GM19240 (cell line): ENCODE data around the gene FRMD1.

Experiments
- DNase-seq: peaks from one replicate; pipeline ENCODE4 v3.0.0; 2011; ENCODE audit warnings: low spot score; ENCODE audit not compliant: insufficient read length

The FRMD1 gene

DNA sequence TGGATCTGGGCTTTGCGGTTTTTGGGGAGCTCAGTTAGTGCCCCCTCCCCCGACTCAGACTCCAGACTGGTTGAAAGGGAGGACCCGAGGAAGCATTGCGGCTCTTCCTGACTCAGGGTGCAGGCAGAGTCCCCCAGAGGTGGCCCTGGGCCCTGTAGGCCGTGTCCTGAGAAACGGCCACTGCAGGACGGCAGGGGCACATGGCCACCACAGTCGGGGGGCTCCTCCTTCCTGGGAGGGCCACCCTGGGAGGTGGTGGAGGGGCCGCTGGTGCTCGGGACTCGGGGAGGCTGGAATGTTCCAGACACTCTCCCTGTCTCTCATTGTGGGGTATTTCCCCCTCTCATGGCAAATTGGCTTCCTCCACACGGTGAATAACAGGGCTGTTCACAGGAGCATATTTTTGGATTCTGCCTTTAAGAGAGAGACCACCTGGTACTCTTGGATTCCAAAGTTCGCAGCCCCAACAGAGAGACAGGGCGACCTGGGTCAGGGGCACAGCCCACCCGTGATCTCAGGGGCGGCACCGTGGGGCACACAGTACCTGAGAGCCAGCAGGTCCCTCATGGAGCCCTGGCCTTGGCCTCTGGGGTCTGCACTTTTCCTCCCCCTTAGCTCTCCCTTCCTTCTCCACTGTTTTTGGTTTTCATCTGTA lies 35.7 kb downstream of the FRMD1 start:
- no peak for DNase-seq

DNA sequence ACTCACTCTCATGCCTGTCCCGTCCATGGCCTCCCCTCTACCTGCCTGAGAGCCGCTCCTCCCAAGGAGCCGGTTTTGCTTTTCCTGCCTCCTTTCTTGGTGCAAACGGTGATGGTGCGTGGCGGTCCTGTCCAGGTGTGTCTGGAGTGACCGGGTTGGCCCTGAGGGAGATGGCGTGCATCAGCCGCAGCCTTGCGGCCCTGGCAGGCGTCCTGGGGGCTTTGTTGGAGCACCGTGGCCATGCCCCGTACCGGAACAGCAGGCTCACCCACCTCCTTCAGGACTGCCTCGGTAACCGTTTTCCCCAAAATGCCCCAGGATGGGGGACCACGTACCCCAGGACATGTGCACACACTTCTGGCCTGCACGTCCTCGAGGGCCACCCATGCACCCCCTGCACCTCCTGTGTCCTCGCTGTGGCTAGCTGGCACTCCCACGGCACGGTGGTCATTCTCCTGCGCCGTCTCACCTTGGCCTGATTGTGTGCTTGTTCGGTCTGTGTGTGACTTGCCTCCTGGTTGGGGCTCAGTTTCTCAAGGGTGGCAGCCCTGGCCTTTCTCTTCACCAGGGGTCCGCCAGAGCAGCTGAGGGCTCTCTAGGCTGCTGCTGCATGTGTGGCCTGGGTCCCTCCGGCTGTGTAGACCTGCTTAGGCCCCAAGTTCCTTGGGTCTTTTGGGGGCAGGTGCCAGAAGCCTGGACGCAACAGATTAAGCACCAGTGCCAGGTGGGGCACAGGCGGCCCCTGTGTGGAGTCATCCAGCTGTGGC lies 36.4 kb downstream of the FRMD1 start:
- no peak for DNase-seq

DNA sequence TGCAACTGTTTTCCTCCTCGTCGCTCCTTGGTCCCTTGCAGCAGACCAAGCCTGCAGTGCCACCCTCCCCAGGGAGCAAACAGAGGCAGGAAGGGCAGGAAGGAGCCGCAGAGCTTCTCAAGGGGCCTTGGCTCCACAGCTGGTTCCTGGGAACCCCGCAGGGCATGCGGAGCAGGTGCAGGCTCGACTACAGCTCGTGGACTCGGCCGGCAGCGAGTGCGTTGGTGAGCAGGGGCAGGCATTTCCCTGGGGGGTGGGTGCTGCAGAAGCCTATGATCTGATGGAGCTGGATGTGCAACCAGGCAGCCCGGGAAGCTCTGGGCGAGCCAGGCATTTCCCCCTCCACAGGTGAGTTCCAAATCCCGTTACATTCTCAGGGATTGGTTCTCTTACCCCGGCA lies 37.1 kb downstream of the FRMD1 start:
- DNase-seq = no peak

DNA sequence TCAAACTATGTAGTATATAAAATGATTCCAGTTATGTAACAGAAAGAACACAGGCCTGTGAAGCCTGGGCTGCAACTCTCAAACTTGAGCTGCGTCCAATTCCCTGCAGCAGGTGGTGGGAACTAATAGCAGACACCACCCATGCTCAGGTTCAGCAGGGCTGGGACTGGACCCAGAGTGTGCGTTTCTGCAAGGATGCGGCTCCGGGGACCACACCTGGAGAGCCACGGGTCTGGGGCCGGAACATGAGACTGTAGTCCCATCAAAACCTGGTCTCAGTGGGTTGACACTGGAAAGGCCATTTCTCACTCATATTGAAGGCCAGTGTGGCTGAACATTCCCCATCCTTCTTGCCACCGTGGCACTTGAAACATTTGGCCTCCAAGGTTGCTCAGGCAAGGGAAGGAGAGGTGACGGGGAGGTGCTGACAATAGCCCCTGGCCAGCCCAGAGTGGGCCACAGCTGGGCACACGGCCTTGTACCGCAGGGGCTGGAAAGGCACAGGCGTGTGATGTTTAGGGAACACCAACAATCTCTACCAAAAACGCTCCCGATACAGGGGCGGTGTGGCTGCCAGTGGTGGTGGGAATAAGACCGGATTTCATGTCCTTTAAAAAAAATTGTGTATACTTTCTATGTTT lies 38.0 kb downstream of the FRMD1 start:
- DNase-seq = no peak

DNA sequence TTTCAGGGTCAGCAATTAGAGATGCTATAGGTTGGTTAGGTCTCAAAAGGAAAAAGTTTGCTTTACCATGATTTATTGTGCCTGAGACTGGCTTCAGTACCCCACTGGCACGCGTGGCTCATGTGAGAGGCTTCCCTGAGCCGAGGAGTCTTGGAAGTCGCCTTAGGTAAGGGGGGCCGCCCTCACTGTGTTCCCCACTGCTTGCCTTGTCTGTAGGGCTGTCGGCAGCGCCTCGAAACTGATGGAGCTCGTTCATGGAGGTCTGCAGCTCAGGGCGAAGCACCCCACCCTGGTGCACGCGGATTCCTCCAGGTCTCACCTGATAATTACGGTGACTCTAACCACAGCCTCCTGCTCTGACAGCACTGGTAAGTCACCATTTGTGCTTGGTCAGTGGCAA lies 39.2 kb downstream of the FRMD1 start:
- no peak for DNase-seq

DNA sequence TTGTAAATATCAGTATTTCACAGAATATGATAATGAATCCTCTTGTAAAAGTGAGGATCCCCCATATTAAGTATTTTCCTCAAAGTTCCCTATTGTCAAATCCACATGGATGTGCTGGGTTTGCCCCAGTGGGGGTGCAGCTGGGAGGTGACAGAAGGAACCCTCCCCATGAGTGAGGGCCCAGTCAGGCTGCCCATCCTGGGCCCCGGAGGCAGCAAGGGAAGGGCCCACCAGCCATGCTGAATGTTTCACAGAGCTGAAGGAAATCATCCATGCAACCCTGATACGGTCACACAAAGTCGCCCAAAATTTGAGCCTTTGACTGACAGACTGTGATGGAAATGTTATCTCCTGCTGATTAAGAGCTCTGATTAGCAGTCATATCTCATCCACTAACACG lies 39.7 kb downstream of the FRMD1 start:
- DNase-seq = no peak

DNA sequence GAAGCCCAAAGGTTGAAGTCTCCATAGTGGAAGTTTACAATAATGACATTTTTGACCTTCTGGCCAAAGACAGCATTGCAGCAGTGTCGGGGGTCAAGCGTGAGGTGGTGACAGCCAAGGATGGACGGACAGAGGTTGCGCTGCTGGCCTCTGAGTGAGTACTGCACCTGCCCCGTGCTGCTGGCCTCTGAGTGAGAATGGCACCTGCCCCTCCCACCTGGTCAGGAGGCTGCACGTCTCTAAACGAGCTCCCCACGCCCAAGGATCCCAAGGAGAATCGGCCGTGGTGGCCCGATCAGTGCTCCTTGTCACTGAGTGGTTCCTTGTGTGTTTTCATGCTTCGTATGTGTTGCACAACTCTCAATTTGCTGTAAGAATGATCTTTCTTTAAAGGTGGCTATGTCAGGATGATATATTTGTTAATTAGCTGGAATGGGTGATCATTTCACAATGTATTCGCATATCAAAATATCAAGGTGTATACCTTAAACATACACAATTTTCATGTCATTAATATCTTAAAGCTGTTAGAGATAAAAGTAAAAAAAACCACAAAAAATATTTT lies 40.4 kb downstream of the FRMD1 start:
- no peak for DNase-seq

DNA sequence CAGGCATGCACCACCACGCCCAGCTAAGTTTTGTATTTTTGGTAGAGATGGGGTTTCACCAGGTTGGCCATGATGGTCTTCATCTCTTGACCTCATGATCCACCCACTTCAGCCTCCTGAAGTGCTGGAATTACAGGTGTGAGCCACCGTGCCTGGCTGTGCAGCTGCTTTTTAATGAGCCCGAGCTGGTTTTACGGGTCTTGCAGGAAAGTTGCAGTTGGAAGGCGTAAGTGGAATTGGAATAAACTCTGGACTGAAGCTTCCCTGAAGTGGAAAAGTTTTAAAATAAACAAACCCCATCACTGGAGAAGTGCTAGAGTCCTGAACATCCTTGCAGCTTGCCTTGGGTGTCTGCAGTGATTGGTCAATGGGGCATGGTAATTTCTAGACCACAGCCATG lies 41.2 kb downstream of the FRMD1 start:
- DNase-seq = no peak

DNA sequence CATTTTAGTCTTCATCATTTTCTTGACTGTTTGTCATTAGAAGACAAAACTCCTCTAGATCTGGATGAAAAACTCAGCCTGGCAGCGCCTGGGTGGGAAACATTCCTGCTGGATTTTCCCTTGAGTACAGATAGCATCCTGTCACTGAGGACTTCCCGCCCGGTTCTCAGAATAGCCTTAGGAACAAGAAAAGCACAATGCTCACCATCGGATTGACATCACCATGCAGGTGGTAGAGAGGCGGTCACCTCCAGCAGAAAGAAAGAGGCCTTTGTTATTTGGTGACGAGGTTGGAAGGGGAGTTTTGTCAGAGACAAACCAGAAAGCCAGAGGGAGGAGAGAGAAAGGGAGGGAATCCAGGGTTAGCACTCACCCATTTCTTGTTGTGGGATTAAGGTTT lies 41.8 kb downstream of the FRMD1 start:
- DNase-seq = no peak

DNA sequence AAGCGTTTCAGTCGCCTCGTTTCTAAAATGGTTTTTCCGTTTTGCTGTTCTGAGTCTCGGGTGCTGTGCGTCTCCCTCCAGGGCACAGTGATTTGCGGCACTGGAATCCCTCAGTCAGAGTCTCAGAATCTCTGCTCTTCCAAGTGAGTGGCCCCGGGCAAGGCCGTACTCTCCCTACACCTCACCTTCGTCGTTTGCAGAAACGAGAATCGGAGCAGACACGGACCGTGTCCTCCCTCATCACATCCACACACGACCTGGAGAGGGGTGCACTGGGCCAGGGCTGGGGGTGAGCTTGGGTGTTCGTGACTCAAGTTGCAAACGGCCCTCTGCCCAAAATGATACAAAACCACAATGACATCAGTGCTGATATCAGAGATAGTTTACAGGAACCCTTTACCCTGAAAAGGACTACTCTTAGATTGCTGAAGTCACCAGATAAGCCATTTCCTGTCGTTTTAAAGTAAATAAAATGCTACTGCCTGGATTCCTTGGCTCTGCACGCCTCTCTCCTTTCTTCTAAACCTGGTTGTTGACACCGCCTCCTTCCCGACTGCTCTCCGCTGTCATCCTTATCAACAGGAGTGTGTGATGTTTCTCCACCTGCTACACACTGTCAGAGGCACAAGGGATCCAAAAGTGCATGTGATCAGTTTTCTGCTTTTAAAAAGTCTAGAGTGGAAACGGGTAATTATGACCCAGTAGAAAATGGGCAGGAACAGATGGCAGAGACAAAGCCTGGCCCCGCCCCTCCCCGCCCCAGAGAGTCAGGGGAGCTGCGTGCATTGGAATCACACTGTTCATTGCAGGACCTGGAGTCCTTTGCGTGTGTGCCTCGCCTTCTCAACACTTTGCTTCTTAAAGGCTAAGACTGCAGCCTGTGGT lies 43.1 kb downstream of the FRMD1 start:
- no peak for DNase-seq

DNA sequence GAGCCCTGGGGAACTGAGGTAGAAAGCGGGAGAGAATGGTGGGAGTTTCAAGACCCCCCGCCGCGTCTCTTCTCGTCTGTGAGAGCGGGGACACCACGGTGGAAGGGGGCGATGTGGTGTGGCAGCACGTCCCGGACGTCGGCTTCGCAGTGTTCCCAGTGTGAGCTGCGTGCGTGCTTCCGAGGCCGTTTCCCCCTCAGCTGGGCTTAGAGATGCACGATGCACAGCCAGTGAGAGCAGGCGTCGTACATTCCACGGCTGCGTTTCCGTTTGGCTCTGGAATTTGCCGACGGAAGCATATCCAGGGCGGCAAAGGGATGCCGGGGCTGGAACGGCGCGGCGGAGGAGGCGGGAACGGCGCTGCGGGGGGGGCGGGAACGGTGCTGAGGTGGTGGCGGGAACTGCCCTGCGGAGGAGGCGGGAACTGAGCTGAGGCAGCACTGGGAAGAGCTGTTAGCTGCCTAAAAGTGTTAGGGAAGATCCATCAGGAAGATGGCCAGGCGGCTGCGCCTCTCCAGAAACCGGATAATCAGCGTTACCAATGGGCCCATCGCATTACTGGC lies 43.8 kb downstream of the FRMD1 start:
- DNase-seq = no peak

DNA sequence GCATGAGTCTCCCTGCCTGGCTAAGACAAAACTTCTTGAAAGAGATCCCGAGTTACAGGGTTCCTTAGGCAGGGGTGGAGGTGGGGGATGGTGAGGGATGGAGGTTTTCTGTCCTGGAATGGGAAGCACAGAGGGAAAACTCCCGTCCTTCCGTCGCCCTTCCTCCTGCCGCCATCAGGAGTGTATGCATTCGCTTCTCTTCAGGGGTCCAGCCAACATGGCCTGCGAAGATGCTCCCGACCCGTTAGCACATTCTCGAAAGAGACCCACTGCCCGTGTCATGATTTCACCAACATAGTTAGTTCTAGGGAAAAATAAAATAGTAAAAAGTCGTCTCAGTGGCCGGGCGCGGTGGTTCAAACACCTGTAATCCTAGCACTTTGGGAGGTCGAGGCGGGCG lies 44.5 kb downstream of the FRMD1 start:
- DNase-seq = no peak

DNA sequence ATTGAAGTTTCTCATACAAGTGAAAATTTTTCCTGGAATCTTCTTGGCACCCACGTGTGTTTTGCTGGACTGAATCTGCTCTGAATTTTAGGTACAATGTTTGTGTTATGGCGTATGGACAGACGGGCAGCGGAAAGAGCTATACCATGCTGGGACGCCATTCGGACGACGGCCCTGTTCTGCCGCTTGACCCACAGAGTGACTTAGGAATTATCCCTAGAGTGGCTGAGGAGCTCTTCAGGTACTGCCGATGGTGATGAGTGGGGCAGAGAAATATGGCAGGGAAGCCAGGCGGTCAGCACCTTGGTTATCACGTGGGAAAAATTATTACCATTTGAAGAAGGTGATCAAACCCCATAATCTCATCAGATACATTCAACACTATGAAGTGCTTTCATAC lies 45.2 kb downstream of the FRMD1 start:
- DNase-seq = no peak

DNA sequence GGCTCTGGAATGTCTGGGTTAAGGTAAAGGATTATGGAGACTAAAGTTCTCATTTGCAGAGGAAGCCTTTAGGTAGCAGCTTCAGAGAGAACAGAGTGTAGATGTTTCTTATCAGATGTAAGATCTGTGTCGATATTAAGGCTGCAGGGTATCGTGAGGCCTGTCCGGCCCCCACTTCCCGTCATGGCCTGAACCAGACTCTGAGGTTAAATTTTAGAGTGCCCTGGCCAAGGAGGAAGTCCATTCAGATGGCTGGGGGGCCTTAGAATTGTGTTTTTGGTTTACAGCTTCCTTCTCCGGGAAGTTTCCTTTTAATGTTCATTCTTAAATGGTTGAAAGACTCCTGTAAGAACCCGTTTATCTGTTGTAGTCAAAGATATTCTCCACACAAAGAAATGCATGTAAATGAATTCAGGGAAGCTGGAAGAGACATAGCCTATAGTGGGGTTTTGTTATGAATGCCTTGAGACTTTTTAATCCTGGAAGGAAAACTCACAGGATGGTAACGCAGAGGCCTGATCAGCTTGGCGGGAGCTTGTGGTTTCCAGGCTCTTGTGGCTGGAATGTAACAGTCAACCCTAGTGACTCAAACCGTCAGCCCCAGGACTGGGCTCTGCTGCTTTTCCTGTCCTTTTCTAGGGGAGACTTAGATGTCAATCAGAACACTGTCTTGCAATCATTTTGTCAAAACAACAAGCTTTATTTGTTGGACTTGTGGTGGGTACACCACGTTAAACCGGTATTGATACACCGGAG lies 46.8 kb downstream of the FRMD1 start:
- no peak for DNase-seq

DNA sequence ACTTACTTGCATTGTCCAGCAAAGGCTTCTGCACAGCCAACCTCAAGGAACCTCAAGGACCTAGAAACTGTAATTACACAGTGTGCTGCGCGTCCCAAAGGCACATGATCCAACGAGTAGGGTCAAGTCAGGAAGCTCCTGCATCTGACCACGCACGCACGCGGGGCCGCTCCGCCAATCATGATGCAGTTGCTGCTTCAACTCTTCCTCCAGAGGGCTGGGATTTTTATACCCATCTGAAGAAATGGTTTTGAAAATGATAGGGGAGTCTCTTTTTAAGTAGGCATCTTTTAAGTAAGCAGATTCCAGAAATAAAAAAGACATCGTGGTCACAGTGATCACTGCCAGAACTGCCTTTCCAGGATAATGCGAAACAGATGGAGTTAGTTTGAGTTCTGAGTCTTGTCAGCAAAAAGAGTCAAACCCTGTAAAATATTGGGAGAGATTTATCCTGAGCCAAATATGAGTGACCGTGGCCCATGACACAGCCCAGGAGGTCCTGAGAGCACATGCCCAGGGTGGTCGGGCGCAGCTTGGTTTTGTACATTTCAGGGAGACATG lies 47.5 kb downstream of the FRMD1 start:
- DNase-seq = no peak

DNA sequence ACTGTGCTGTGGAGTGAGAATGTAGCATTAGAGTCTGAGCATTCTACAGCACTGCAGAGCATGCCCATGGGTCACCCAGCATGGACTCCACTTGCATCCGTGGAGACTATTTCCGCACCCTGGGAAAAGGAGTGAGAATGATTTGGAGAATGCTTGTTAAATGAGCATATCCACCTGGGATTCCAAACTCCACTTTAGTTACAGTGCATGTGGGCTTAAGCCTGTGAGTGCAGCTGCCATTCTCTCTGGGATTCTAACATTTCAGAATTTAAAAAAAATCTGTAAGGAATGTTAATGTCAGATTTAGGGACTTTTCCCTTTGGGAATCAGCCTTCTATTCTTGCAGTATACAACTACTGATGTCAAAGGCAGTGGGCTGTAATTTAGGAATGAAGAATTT lies 48.1 kb downstream of the FRMD1 start:
- no peak for DNase-seq

DNA sequence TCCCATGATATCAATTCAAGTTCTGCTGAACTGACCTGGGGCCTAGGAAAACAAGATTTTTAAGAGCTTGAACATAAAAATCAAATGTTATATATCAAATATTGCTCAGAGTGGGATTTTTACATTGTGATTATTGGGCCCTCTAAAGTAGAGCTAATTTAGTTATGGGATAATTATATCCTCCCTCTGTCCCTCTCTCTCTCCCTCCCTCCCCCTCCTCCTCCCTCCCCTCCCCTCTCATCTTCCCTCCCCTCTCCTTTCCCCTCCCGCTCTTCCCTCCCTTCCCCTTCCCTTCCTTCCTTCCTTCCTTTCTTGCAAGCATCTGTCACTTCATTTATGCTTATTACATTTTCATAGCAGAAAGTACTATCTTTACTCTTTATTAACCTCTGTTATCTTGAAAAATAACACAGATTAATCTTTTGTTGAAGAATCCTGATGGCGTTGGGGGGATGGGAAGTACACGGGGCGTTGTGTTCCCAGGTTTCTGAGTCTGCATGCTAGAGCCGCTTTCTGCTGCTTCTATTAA lies 48.7 kb downstream of the FRMD1 start:
- no peak for DNase-seq

DNA sequence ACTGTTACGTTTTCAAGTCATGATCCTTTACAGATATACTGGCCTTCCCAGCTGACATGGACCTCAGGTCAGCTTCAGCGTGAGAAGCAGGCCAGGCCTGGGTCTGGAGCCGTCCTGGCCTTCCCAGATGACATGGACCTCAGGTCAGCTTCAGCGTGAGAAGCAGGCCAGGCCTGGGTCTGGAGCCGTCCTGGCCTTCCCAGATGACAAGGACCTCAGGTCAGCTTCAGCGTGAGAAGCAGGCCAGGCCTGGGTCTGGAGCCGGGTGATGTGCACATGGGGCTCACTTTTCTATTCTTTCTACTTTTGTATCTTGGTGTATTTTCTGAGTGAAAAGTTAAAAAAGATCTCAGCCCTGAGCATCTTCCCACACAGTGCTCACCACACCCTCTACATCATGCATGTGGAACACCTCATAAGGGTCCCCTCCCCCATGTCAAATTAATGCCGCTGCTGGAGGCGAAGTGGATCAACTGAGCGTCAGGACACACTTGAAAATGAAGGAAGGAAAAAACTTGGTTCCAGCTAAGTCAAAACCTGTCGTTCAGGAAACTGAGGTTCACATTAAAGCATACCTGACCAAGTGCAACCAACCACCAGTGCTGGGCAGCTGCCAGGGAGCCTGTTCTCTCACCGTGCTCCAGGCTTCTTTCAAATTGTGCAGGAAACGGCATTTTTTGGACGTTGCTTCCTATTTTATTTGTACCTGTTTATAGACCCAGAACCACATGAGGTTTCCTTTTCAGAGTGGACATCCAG lies 49.4 kb downstream of the FRMD1 start:
- no peak for DNase-seq

DNA sequence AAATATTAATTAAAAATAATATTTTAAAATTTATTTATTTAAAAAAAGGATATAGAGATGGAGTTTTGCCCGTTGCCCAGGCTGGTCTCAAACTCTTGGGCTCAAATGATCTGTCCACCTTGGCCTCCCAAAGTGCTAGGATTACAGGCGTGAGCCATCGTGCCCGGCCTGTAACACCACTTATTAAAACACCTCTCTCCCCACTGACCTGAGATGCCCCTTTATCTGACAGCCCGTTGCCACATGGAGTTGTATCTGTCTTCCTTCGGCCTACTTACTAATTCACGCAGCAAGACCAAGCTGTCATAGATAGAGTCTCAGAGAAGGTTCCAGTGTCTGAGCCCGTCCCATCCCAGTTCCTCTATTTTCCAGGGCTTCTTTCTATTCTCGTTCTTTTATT lies 50.8 kb downstream of the FRMD1 start:
- no peak for DNase-seq
